IMR-90 (cell line): Measurements from ENCODE around the gene RTCA.
"Not testable (repeated sequence)": the region's sequence is repeated elsewhere in the genome, so short reads cannot be mapped to it uniquely, and the experiment has no call there.

ENCODE experiments used
- BHLHE40 ChIP-seq: fragments of 150-350 bp; IDR thresholded peaks from 2 replicates; pipeline ENCODE4 v1.6.1; 2016; ENCODE audit warnings: mild to moderate bottlenecking, low read depth, low read length
- CEBPB ChIP-seq: IDR thresholded peaks from 2 replicates; pipeline ENCODE4 v1.6.1; 2012; ENCODE audit warnings: low read depth, low read length, improper control_type of control experiment
- MAFK ChIP-seq: IDR thresholded peaks from 2 replicates; pipeline ENCODE4 v1.6.1; 2012; ENCODE audit warnings: low read depth, low read length, improper control_type of control experiment
- MAZ ChIP-seq: IDR thresholded peaks from 2 replicates; pipeline ENCODE4 v1.6.1; 2012; ENCODE audit warnings: low read depth, mild to moderate bottlenecking, low read length, improper control_type of control experiment, moderate library complexity, borderline replicate concordance
- NFE2L2 ChIP-seq: fragments of 150-350 bp; IDR thresholded peaks from 2 replicates; pipeline ENCODE4 v1.6.1; 2016; ENCODE audit warnings: low read depth, mild to moderate bottlenecking, low read length
- POLR2A ChIP-seq: IDR thresholded peaks from 2 replicates; pipeline ENCODE4 v1.6.1; 2012; ENCODE audit warnings: mild to moderate bottlenecking, low read depth, low read length
- RAD21 ChIP-seq: IDR thresholded peaks from 2 replicates; pipeline ENCODE4 v1.6.1; 2012; ENCODE audit warnings: low read length, improper control_type of control experiment
- TF ChIP-seq, protein P1 (sequence below): conservative IDR thresholded peaks from 2 replicates; pipeline ENCODE4 v1.5.1; 2012; ENCODE audit warnings: mild to moderate bottlenecking, low read depth, low read length, improper control_type of control experiment
- TF ChIP-seq, protein P2 (sequence below): fragments of 150-350 bp; IDR thresholded peaks from 2 replicates; pipeline ENCODE4 v1.6.1; 2016; ENCODE audit warnings: low read depth, mild to moderate bottlenecking, low read length, moderate library complexity, borderline replicate concordance

DNA sequence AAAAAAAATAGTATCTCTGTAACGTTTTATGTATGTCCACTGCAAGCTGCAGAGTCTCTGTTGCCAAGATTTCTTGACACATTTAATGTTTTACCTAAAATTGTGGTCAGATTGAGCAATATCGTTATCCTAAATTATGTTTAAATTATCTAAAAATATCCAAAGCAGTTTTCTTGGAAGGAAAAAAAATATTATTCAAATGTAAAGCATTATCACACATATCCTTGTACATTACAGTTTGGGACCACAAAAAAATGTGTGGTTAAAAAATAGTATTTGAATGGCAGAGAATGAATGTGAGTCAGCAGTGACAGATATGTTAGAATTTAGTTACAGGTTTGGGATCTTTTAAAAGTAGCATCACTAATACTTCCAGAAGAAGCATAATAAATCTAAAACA lies 65.1 kb downstream of the RTCA start:
- TF ChIP-seq, protein P1, sequence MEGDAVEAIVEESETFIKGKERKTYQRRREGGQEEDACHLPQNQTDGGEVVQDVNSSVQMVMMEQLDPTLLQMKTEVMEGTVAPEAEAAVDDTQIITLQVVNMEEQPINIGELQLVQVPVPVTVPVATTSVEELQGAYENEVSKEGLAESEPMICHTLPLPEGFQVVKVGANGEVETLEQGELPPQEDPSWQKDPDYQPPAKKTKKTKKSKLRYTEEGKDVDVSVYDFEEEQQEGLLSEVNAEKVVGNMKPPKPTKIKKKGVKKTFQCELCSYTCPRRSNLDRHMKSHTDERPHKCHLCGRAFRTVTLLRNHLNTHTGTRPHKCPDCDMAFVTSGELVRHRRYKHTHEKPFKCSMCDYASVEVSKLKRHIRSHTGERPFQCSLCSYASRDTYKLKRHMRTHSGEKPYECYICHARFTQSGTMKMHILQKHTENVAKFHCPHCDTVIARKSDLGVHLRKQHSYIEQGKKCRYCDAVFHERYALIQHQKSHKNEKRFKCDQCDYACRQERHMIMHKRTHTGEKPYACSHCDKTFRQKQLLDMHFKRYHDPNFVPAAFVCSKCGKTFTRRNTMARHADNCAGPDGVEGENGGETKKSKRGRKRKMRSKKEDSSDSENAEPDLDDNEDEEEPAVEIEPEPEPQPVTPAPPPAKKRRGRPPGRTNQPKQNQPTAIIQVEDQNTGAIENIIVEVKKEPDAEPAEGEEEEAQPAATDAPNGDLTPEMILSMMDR = not testable (repeated sequence)
- TF ChIP-seq RAD21, MAFK, CEBPB, BHLHE40, POLR2A, NFE2L2, MAZ: not testable (repeated sequence)
- TF ChIP-seq, protein P2, sequence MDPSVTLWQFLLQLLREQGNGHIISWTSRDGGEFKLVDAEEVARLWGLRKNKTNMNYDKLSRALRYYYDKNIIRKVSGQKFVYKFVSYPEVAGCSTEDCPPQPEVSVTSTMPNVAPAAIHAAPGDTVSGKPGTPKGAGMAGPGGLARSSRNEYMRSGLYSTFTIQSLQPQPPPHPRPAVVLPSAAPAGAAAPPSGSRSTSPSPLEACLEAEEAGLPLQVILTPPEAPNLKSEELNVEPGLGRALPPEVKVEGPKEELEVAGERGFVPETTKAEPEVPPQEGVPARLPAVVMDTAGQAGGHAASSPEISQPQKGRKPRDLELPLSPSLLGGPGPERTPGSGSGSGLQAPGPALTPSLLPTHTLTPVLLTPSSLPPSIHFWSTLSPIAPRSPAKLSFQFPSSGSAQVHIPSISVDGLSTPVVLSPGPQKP = not testable (repeated sequence)
